Measurements from ENCODE around the gene CNOT6. TPM values are rescaled to one million over a fixed set of nuclear protein-coding genes. Genes with fewer than 3 reads are reported as not detected.
"Not testable (repeated sequence)": the region's sequence is repeated elsewhere in the genome, so short reads cannot be mapped to it uniquely, and the experiment has no call there.

CNOT6 gene
- total RNA-seq: 10 to 100 TPM; 28.9 to 29.7 TPM
- polyA plus RNA-seq (ENCODE audit: insufficient read depth, low read depth, low replicate concordance): 22.1 TPM
- long read RNA-seq, donor 1, full-length matches to known transcripts: 1 of 1 reads
- long read RNA-seq, donor 1, partial matches to known transcripts: 0 of 1 reads
- long read RNA-seq, donor 1, other reads (novel, unspliced or antisense): 0 of 1 reads
- long read RNA-seq, donor 2, full-length matches to known transcripts: 1 of 13 reads
- long read RNA-seq, donor 2, partial matches to known transcripts: 12 of 13 reads
- long read RNA-seq, donor 2, other reads (novel, unspliced or antisense): 0 of 13 reads

GRCh38 chr5:180494060-180494509 lies at the start of gene CNOT6:
TSS of gene CNOT6 (plus strand) at chr5:180494379. CDS start at chr5:180529277, 34,898 bp downstream.
- Histone ChIP-seq H3K9me3 (no peaks in the 10 kb centered on the region), H3K36me3 (ENCODE audit: low read depth, missing control alignments) (no peaks in the 10 kb centered on the region), H3K4me1 (peaks cover 7% of the 10 kb centered on the region), H3K27me3 (no peaks in the 10 kb centered on the region), H3K27ac (peak within 1 kb of the TSS; percentile 91 to 95), H3K4me3 (peak within 1 kb of the TSS; percentile 87 to 95)
- WGBS, 2 donors: 1 to 2% methylated on average over 40 to 54 of the region's 56 CpGs
- peak; percentile 94 for DNase-seq
- intact Hi-C loops (cut with DNase I; ENCODE audit: low total_unique reads): no loop called here
- TF ChIP-seq CTCF (IDR thresholded peaks at IDR 0.05): no peak
- TF ChIP-seq POLR2A (IDR thresholded peaks at IDR 0.05): no peak

GRCh38 chr5:180454752-180455151 lies 39.4 kb upstream of the CNOT6 start:
- H3K27me3 ChIP-seq: no peaks in the 10 kb centered on the region
- WGBS, 2 donors: 89 to 93% methylated on average over 2 of the region's 2 CpGs
- H3K4me1 ChIP-seq: no peaks in the 10 kb centered on the region
- no peaks in the 10 kb centered on the region for H3K36me3 ChIP-seq (ENCODE audit: low read depth, missing control alignments)
- DNase-seq: no peak
- no peak overlapping the region for H3K4me3 ChIP-seq
- no peak for TF ChIP-seq POLR2A (IDR thresholded peaks at IDR 0.05)
- no peak for TF ChIP-seq CTCF (IDR thresholded peaks at IDR 0.05)
- no peaks in the 10 kb centered on the region for H3K9me3 ChIP-seq
- intact Hi-C loops (cut with DNase I; ENCODE audit: low total_unique reads): no loop called here
- H3K27ac ChIP-seq: no peak overlapping the region

GRCh38 chr5:180455872-180456271 lies 38.3 kb upstream of the CNOT6 start:
- no peak for DNase-seq
- no peak for TF ChIP-seq POLR2A (IDR thresholded peaks at IDR 0.05)
- no peak for TF ChIP-seq CTCF (IDR thresholded peaks at IDR 0.05)
- Histone ChIP-seq H3K4me1 (no peaks in the 10 kb centered on the region), H3K4me3 (no peak overlapping the region), H3K27ac (no peak overlapping the region), H3K27me3 (no peaks in the 10 kb centered on the region), H3K9me3 (no peaks in the 10 kb centered on the region), H3K36me3 (ENCODE audit: low read depth, missing control alignments) (no peaks in the 10 kb centered on the region)
- intact Hi-C loops (cut with DNase I; ENCODE audit: low total_unique reads): no loop called here
- WGBS, 2 donors: 64 to 67% methylated on average over 1 of the region's 1 CpG

- intact Hi-C loops (cut with DNase I; ENCODE audit: low total_unique reads): no loop called here
- no peak for DNase-seq
- no peak overlapping the region for H3K27ac ChIP-seq
- 52 to 60% methylated on average over 3 of the region's 3 CpGs for WGBS, 2 donors
- H3K4me3 ChIP-seq: no peak overlapping the region
- H3K9me3 ChIP-seq: no peaks in the 10 kb centered on the region
- no peaks in the 10 kb centered on the region for H3K27me3 ChIP-seq
- H3K36me3 ChIP-seq (ENCODE audit: low read depth, missing control alignments): no peaks in the 10 kb centered on the region
- H3K4me1 ChIP-seq: no peaks in the 10 kb centered on the region
- no peak for TF ChIP-seq CTCF (IDR thresholded peaks at IDR 0.05)
- TF ChIP-seq POLR2A (IDR thresholded peaks at IDR 0.05): no peak
Measured at GRCh38 chr5:180456792-180457191, 37.4 kb upstream of the CNOT6 start.

GRCh38 chr5:180458852-180459673 lies 35.1 kb upstream of the CNOT6 start:
- 92 to 96% methylated on average over 22 to 34 of the region's 61 CpGs for WGBS, 2 donors

GRCh38 chr5:180459674-180460142 lies 34.5 kb upstream of the CNOT6 start:
- intact Hi-C loops (cut with DNase I; ENCODE audit: low total_unique reads); H3K4me1 ChIP-seq; H3K27ac ChIP-seq; DNase-seq; H3K36me3 ChIP-seq (ENCODE audit: low read depth, missing control alignments); H3K4me3 ChIP-seq; H3K9me3 ChIP-seq; H3K27me3 ChIP-seq: not testable (repeated sequence)
- 94 to 97% methylated on average over 13 to 14 of the region's 14 CpGs for WGBS, 2 donors

More at GRCh38 chr5:180458852-180459673, 35.1 kb upstream of the CNOT6 start:
- H3K4me3 ChIP-seq; H3K27me3 ChIP-seq; H3K27ac ChIP-seq; H3K36me3 ChIP-seq (ENCODE audit: low read depth, missing control alignments); intact Hi-C loops (cut with DNase I; ENCODE audit: low total_unique reads); H3K4me1 ChIP-seq; DNase-seq; H3K9me3 ChIP-seq: not testable (repeated sequence)

Measured in testis (tissue), 5 donors.